BJ (cell line): ENCODE results near the gene MSH3. TPM values are rescaled to one million over a fixed set of nuclear protein-coding genes. Genes with fewer than 3 reads are reported as not detected.
"Not testable (repeated sequence)": the region's sequence is repeated elsewhere in the genome, so short reads cannot be mapped to it uniquely, and the experiment has no call there.

Source experiments
- CTCF ChIA-PET: fragments of 350-600 bp; formaldehyde crosslinking; extraction: SDS; loops from one replicate; lab custom pipeline; 2021; ENCODE audit warnings: antibody characterized with exemption, inconsistent platforms; lab: Yijun Ruan, JAX
- POLR2A ChIA-PET: fragments of 300-600 bp; sonication (Branson Sonifier 250); formaldehyde crosslinking; extraction: SDS; loops from one replicate; lab custom pipeline; 2021; ENCODE audit warnings: antibody characterized with exemption; lab: Charles Lee
- DNase-seq: peaks from one replicate; pipeline ENCODE4 v3.0.0-alpha.2; 2011; ENCODE audit warnings: low read depth
- H3K27me3 ChIP-seq: 2 replicates; pipeline ENCODE4 v1.6.0; 2011; ENCODE audit warnings: low read length; ENCODE audit not compliant: control insufficient read depth, insufficient read depth
- H3K36me3 ChIP-seq: 2 replicates; pipeline ENCODE4 v1.5.1; 2011; ENCODE audit warnings: low read length; ENCODE audit not compliant: control insufficient read depth, insufficient read depth
- H3K4me3 ChIP-seq: 2 replicates; pipeline ENCODE4 v1.5.1; 2011; ENCODE audit warnings: low read depth, mild to moderate bottlenecking, control low read depth, low read length
- CTCF ChIP-seq: IDR thresholded peaks from 2 replicates; pipeline ENCODE4 v1.5.1; 2011; ENCODE audit warnings: low read depth, mild to moderate bottlenecking, control low read depth, inconsistent platforms, low read length, moderate library complexity; ENCODE audit not compliant: insufficient read depth
- polyA plus RNA-seq: library from polyadenylated mRNA; depleted of rRNA; stranded (reverse); fragments of >200 nt; gene quantifications from 2 replicates; pipeline ENCODE4 v1.2.3, GENCODE V29; 2011

Gene MSH3
- polyA plus RNA-seq, 1 experiment: 4.0 TPM

- no peak for DNase-seq
- Histone ChIP-seq H3K36me3 (no peaks in the 10 kb centered on the region), H3K27me3 (no peaks in the 10 kb centered on the region), H3K4me3 (no peak overlapping the region)
- ChIA-PET CTCF (interaction anchor here (0.7 kb wide), 1 partner anchor 9 kb away, joined by 3 read pairs; no protein-coding TSS in a partner anchor), POLR2A (no interaction called here)
- TF ChIP-seq CTCF: no peak
Measured at GRCh38 chr5:80837679-80838078, 183.2 kb downstream of the MSH3 start.

- not testable (repeated sequence) for DNase-seq
Measured at GRCh38 chr5:80841026-80841797, 186.8 kb downstream of the MSH3 start.

GRCh38 chr5:80846422-80846821 is 192.0 kb downstream of the MSH3 start:
- H3K36me3 ChIP-seq, H3K27me3 ChIP-seq, CTCF ChIA-PET, POLR2A ChIA-PET, DNase-seq, H3K4me3 ChIP-seq: not testable (repeated sequence)

More at GRCh38 chr5:80841026-80841797, 186.8 kb downstream of the MSH3 start:
- H3K36me3 ChIP-seq, CTCF ChIA-PET, H3K4me3 ChIP-seq, H3K27me3 ChIP-seq, POLR2A ChIA-PET: not testable (repeated sequence)

- H3K36me3 ChIP-seq, CTCF ChIA-PET, H3K4me3 ChIP-seq, POLR2A ChIA-PET, H3K27me3 ChIP-seq, DNase-seq: not testable (repeated sequence)
Measured at GRCh38 chr5:80850168-80850567, 195.7 kb downstream of the MSH3 start.

- H3K27me3 ChIP-seq: no peaks in the 10 kb centered on the region
- no peak for DNase-seq
- no peaks in the 10 kb centered on the region for H3K36me3 ChIP-seq
- POLR2A ChIA-PET: no interaction called here
- CTCF ChIA-PET: interaction anchor here (0.7 to 0.8 kb wide), 3 partner anchors 9 to 67 kb away, joined by 3 to 5 read pairs (median 3); no protein-coding TSS in a partner anchor
- no peak for TF ChIP-seq CTCF
- H3K4me3 ChIP-seq: no peak overlapping the region
Measured at GRCh38 chr5:80852331-80853245, 198.1 kb downstream of the MSH3 start.

GRCh38 chr5:80853413-80853812 is 199.0 kb downstream of the MSH3 start:
- no peaks in the 10 kb centered on the region for H3K27me3 ChIP-seq
- TF ChIP-seq CTCF: no peak
- H3K36me3 ChIP-seq: no peaks in the 10 kb centered on the region
- POLR2A ChIA-PET: no interaction called here
- DNase-seq: no peak
- H3K4me3 ChIP-seq: no peak overlapping the region
- CTCF ChIA-PET: no interaction called here
